Stimulated activated CD8-positive, alpha-beta memory T cell treated with anti-CD3 and anti-CD28 coated beads, Interleukin-15, amount 100 ng/mL, for 1 hour (primary cell): ENCODE results near the gene TBC1D9B.
"Not testable (repeated sequence)": the region's sequence is repeated elsewhere in the genome, so short reads cannot be mapped to it uniquely, and the experiment has no call there.

Experiments
- DNase-seq: peaks from one replicate; pipeline ENCODE4 v3.0.0-alpha.2; 2020; ENCODE audit warnings: low read depth

Gene TBC1D9B

DNA sequence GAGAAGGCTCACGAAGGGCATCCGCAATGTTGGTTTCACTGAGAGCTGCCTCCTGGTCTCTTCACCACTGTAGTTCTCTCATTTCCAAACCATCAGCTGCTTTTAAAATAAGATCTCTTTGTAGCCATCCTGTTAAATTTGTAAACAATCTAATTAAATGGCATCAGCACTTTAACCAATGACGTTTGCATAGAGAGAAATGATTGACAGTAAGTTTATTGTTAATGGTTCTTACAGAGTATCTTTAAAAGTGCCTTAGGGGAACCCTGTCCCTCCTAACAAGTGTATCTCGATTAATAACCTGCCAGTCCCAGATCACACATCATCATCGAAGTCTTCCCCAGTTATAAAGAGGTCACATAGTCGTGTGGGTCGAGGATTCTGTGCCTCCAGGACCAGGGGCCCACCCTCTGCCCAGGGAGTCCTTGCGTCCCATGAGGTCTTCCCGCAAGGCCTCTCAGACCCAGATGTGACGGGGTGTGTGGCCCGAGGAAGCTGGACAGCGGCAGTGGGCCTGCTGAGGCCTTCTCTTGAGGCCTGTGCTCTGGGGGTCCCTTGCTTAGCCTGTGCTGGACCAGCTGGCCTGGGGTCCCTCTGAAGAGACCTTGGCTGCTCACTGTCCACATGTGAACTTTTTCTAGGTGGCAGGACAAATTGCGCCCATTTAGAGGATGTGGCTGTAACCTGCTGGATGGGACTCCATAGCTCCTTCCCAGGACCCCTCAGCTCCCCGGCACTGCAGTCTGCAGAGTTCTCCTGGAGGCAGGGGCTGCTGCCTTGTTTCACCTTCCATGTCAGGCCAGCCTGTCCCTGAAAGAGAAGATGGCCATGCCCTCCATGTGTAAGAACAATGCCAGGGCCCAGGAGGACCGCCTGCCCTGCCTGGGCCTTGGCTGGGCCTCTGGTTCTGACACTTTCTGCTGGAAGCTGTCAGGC, 70.4 kb downstream of the TBC1D9B start:
- no peak for DNase-seq

DNA sequence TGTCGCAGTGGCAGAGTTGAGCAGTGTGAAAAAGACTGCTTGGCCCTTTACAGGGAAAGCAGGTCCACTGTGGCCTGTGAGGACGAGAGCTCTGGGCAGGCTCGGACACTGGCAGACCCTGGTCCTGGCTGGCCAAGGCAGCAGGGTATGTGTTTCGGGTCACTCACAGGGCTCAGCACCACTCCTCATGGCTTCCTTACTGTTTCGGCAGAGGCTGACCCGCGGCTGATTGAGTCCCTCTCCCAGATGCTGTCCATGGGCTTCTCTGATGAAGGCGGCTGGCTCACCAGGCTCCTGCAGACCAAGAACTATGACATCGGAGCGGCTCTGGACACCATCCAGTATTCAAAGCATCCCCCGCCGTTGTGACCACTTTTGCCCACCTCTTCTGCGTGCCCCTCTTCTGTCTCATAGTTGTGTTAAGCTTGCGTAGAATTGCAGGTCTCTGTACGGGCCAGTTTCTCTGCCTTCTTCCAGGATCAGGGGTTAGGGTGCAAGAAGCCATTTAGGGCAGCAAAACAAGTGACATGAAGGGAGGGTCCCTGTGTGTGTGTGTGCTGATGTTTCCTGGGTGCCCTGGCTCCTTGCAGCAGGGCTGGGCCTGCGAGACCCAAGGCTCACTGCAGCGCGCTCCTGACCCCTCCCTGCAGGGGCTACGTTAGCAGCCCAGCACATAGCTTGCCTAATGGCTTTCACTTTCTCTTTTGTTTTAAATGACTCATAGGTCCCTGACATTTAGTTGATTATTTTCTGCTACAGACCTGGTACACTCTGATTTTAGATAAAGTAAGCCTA, 71.3 kb downstream of the TBC1D9B start:
- DNase-seq: no peak

DNA sequence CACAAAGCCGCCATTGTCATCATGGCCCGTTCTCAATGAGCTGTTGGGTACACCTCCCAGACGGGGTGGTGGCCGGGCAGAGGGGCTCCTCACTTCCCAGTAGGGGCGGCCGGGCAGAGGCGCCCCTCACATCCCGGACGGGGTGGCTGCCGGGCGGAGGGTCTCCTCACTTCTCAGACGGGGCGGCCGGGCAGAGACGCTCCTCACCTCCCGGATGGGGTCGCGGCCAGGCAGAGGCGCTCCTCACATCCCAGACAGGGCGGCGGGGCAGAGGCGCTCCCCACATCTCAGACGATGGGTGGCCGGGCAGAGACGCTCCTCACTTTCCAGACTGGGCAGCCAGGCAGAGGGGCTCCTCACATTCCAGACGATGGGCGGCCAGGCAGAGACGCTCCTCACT, 72.8 kb downstream of the TBC1D9B start:
- DNase-seq: not testable (repeated sequence)

DNA sequence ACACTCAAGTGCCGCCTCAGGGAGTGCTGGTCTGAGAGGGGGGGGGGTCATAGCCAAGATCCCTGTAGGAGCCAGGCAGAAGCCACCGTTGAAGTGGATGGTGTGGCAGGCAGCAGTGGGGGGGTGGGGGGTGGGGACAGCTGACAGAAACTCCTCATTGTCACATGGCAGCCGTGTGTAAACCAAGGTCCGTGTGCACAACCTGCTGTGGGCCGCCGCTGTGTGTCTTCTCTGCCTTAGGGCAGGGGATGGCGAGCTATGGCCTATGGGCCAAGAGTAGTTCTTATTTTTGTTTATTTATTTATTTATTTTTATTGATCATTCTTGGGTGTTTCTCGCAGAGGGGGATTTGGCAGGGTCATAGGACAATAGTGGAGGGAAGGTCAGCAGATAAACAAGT, 73.6 kb downstream of the TBC1D9B start:
- no peak for DNase-seq

DNA sequence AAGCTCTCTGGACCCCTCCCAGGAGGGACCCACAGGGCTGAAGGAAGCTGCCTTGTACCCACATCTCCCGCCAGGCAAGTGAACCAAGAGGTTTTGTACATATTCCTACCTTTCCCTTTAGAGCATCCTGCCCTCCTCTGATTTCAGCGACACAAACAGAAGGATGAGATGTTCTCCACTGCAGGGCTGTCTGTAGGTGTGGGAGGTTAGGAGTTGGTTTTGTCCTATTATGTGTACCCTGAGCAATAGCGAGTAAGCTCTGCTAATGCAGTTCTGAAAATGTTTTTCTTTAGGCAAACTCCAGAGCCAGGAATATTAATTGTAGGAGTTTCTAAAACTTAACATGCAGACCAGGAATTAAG, 74.0 kb downstream of the TBC1D9B start:
- no peak for DNase-seq

DNA sequence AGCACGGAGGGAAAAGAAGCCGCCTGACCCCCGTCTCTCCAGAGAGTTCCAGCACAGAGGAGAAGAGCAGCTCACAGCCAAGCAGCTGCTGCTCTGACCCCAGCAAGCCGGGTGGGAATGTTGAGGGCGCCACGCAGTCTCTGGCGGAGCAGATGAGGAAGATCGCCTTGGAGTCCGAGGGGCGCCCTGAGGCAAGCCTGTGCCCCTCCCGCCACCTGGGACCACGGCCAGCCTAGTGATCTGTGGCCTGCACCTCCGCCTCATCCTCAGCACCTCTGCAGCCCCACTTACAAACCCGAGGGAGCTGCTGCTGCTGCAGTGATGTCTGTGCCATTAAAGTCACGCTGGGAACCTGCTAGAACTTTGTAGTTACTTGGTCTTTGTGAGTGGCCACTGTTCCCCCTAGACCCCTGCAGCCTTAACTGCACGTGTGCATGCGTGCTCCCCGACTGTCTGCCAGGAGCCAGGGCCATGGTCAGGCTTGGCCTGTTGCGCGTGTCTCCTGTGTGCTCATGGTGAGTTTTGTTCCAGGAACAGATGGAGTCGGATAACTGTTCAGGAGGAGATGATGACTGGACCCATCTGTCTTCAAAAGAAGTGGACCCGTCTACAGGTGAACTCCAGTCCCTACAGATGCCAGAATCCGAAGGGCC, 74.5 kb downstream of the TBC1D9B start:
- DNase-seq: no peak

DNA sequence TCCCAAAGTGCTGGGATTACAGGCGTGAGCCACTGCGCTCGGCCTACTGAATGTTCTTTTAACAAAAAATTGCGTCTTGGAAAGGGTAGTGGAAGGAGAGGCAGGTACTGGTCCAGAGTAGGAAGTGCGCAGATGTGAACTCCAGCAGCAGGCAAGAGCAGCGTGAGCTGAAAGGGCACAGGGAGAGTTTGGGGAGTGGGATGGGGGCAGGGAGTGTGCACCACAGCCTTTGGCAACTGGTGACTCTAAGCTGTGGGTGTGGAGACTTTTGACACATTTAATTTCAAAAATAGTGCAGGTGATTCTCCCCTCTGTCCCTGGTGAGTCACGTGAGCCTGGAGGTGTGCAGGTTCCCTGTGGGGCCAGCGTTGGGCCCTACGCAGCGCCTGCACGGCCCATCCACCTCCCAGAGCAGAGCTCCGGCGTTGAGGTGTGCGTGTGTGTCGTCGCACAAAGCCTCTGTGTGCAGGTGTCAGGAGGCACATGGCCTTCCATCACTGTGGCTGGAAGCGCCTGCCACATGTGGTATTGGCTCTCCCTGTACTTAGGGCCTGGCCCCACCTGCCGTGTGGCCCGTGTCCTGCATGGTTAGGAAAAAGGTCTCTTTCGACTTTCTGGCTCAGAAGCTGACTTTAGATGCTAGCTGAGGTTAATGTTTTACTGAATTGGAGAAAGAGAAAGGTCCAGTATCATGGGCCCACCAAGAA, 75.5 kb downstream of the TBC1D9B start:
- DNase-seq: no peak

DNA sequence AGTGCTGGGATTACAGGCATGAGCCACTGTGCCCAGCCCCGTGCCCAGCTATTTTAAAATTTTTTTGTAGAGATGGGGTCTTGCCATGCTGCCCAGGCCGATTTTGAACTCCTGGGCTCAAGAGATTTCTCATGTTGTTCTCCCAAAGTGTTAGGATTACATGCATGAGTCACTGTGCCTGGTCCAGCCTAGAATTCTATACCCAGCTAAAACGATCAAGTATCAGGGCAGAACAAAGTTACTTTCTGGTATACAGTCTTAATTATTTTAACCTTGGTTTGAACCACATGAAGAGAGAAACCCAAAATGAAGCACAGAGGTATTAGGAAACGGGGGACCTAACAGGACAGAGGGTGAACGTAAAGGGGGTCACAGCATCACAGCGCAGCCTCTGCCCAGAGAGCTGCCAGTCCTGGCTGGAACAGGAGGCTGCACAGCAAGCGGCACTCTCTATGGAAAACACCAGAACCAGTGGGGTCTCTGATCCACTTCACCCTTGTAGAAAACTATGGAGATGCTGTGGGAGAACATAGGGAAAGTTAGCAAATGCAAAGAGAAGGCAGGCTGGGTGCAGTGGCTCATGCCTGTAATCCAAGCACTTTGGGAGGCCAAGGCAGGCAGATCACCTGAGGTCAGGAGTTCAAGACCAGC, 76.8 kb downstream of the TBC1D9B start:
- DNase-seq: no peak

DNA sequence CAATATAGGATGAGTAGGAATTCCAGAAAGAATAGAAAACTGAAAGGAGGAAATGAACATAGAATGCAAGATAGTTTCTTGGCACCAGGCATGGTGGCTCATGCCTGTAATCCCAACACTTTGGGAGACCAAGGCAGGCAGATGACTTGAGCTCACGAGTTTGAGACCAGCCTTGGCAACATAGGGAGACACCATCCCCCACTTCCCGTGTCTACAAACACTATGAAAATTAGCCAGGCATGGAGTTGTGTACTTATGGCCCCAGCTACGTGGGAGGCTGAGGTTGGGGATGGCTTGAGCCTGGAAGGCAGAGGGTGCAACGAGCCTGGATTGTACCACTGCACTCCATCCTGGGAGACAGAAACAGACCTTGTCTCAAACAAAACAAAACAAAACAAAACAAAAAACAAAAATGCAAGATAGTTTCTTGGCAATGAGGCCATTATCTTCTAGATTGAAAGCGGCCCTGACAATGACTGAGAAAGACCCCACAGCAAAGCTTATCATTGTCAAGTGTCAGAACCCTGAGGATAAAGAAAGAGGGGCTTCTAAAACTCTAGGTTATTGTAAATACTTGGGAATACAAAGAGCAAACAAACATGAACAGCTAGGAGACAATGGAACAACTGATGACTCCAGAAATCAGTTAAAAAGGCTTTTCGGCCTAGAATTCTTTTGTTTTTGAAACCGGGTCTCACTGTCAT, 77.8 kb downstream of the TBC1D9B start:
- no peak for DNase-seq

DNA sequence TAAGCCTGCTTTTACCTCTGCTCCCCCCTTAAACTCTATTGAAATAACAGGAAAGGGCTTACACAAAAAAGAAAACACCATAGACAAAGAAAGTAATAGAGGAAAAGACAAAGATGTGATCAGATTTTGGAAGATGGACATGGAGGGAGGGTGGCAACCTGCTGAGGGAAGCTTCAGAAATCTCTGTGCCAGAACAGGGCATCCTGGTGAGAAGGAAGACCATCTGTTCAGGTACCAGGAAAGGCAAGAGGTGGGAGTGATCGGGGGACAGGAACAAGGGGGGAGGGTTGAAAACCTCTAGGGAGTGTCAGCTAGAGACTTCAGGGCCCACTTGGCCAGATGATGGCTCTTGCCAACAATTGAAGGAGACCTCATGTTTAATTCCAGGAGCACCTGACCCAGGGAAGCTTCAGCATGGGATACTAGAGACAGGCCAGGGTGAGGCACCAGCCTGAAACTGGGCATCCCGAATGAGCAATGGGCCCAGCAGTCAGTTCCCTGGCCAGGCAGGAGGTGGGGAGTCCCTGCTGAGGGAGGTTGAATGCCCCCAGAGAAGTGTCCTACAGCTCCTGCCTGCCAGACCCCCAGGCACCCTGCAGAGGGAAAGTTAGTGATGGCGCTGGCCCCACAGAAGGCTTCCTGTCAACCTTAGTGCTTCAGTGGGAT, 78.8 kb downstream of the TBC1D9B start:
- DNase-seq: no peak

DNA sequence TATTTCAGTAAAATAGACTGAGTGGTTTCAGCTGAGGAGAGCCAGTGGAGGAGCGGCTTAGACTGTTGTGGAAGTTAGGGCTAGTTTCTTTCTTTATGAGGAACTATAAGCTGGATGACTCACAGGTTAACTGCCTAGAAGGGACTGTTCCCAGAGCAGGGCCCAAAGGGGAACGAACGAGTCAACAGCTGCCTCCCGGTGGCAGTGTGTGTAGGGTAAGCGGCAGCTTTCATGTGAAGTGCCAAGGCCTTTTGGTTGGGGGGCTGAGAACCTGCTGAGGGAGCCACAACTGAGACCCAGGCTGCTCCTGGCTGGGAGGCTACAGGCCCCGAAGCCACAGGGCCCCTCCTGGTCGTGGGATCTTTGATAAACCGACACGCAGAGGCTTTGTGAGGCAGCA, 80.0 kb downstream of the TBC1D9B start:
- DNase-seq: no peak

DNA sequence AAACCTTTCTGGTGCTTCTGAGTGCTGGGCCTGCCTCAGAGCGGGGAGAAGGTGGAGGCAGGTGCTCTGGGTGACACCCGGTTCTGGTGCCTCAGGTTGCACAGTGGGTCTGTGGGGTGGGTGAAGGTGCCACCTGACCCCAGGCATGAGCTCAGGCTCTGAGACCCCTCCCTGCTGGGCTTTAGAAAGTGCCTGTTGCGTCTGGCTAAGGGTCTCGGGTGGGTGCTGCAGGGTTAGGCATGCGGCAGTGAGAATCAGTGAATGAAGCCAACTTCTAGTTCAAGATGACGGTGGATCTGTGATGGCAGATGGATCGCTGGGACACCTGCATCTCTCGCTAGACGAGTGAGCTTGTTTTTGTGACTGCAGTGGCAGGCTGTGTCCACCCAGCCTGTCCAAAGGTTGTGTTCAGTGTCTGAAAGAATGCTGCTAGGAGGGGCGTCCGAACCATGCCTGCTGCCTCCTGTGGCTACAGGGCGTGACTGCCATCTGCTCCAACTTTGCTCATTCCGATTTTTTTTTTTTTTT, 82.0 kb downstream of the TBC1D9B start:
- DNase-seq: no peak

DNA sequence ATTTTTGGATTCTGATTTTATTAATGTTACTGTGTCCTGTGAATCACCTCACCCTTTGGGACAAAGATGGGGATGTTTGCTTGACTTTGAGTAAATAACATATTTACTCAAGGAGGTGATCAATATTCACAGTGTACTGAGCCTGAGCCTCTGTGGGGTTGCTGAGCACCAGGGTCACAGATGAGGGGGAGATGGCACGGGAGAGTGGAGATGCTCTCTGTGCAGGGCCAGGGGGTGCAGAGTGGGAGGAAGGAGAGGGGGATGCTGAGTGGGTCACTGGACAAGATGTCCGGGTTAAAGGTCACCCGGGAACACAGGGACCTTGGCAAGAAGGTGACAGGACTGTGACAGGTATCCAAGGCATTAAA, 83.0 kb downstream of the TBC1D9B start:
- no peak for DNase-seq

DNA sequence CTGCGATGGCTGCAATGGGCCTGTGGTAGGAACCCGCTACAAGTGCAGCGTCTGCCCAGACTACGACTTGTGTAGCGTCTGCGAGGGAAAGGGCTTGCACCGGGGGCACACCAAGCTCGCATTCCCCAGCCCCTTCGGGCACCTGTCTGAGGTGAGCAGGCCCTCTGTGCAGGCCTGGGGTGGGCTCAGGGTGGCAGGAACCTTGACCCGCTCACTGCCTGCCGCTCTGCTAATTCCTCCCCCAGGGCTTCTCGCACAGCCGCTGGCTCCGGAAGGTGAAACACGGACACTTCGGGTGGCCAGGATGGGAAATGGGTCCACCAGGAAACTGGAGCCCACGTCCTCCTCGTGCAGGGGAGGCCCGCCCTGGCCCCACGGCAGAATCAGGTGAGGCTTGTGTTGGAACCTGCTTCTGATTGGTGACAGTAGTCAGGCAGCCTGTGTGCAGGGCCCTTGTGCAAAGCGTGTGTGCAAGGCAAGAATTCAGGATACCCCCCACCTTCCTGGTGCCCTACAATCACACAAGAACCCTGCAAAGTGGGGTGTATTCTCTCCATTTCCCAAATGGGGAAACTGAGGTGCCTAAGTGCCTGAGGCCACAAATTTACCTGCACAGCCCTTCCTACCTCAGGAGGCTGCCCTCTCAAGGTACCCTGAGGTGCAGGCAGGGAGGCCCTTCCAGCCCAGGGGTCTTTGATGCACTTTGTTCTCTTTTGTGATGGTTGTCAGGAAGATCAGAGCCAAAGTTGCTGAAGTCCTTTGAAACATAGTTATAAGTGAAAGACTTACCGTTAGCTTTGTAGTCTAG, 83.6 kb downstream of the TBC1D9B start:
- DNase-seq: no peak

DNA sequence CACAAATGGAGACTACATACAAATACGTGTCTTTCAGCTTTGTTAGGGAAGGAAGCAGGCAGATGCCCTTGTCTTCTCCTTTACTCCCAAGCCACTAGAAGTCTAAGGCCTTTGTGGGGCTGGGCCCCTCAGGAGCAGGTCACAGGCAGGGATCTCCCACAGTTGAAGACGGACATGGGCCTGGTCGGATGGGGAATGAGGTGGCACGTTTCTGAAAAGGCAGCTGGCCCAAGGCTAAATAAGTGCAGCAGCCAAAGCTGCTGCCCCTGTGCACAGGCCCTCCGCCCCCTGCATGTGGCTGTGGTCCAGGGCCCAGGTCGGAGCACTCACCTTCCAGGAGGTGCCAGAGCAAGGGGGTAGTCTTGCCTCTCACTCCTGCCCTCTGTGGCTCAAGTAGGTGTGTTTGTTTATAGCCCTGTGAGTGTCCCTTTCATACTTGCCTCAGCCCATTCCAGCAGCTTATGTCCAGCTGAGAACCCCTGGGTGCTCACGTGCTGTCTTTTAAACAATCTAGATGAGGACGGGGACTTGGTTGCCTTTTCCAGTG, 85.2 kb downstream of the TBC1D9B start:
- no peak for DNase-seq

DNA sequence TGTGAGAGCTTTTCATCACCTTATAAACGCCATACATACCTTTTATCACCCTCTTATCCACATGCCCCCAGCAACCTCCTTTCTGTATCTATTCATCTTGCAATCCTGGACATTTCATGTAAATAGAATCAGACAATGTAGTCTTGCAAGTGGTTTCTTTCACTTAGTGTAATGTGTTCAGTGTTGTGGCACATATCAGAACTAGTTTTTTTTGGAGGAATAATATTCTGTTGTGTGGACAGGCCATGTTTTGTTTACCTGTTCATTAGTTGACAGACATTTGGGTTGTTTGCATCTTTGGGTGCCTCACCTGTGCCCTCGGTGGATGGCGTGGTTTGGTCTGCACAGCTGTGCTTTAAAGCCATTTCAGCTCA, 85.7 kb downstream of the TBC1D9B start:
- no peak for DNase-seq

DNA sequence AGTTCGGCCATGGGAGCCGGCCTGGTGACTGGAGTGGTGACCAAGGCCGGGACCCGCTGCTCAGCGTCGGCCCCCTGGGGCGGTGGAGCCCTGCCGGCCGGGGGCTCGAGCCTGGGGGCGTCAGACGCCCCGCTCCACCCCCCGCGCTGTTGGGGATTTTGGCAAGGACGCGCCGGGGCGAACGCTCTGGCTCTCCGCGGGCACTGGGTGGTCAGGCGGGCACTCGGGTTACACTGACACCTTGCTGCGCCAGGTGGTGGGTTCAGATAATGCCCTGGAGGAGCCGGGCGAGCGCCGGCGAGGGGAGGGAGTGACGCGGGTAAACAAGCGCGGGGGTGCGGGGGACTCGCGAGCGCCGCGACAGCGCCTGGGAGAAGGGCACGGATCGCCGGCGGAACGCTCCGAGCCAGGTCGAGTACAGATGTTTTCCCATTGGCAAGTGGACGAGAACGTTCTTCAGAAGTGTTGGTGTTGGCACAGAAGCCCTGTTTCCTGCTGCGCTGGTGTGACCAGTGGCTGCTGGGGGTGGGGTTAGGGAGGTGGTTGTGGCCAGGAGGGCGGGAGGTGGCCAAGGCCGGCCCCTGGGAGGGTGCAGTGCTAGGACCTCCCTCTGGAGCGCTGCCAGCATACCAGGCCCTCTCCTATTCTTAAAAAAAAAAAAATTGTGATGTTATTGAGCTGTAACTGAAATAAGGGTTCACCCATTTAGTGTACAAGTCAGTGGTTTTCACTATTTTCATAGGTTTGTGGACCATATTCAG, 86.2 kb downstream of the TBC1D9B start:
- peak; percentile 69 for DNase-seq
